Stimulated activated CD4-positive, alpha-beta T cell treated with anti-CD3 and anti-CD28 coated beads, TNF-alpha, amount 100 ng/mL, for 1 hour (primary cell): ENCODE data around the gene OLIG3.

Experiments
- DNase-seq, 3 donors: peaks; one replicate each; pipeline ENCODE4 v3.0.0-alpha.2; 2020; ENCODE audit warnings: low read depth in 3 of 3, low spot score in 1 of 3

OLIG3 gene

DNA sequence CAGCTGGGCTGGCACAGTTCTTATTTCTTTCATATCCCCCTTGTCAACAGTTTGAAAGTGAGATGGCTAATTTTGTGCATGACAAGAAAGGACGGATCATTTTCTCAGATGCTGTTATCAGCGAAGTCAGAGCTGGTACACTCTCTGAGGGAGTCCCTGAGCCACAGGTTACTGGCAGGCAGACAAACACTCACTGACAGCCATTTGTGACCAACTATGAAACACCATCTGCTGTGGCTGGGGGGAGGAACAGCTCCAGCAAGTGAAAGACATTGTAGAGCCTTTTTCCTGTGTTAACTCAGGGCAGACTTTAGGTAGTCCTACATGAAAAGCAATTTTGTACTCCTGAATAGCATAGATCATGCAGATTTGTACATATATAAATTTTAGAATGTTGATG lies 22.2 kb downstream of the OLIG3 start:
- no peak for DNase-seq

DNA sequence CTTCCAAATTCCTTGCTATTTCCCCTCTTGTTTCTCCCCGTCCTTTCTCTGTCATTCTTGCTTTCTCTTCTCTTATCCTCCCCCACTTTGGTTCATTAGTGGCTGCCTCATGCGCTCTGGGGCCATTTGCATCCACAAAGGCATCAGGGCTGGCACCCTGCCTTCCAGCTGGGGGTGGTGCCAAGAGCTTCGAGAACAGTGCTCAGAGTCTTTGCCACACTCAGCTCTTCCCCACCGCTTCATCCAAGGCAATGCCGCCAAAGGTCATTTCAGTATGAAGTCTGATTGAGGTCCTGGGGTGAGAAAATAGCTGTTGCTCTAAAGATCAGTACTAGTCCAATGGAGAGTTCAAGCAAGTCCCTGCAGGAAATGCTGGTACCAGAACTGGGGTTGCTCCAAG lies 22.7 kb downstream of the OLIG3 start:
- no peak for DNase-seq

DNA sequence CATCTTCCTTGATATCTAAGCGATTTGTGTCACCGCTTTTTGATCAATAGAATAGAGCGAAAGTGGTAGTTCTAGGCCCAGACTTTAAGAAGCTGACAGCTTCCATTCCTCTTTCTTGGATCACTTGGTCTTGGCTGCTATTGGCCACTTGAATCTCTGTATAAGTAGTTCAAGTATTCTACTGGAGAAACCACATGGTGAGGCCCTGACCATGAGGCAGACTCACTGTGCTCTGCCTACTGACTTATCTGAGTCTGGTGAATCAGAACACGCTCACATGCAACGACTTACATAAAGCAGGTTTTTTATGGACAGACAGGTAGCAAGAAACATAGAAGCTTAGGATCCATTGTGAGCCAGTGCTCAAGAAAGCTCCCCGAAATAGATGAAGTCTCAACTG lies 27.0 kb downstream of the OLIG3 start:
- DNase-seq: no peak

DNA sequence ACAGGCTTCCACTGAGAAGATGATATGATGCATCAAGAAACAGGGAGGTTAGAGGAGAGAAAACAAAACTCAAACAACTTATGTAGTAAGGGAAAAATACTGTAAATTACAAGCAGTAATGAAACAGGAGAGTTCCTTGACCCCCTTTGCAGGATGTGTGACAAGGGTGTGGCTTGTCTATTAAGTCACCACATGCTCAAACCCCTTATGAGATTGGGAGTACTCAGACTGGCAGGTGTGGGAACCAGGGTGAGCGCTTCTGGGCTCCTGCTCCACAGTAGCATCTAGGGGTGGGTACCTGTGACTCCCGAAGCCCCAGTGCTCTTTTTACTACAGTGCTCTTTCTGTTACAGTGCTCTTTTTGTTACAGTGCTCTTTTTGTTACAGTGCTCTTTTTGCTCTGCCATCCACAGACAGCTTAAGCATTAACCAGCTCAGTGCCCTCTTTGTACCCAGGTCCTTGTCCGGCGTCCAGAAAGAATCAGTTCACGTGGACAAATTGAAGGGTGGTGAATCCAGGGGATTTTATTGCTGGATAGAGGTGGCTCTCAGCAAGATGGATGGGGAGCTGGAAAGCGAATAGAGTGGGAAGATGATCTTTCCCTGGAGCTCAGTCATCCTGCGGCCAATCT lies 28.7 kb downstream of the OLIG3 start:
- no peak for DNase-seq

DNA sequence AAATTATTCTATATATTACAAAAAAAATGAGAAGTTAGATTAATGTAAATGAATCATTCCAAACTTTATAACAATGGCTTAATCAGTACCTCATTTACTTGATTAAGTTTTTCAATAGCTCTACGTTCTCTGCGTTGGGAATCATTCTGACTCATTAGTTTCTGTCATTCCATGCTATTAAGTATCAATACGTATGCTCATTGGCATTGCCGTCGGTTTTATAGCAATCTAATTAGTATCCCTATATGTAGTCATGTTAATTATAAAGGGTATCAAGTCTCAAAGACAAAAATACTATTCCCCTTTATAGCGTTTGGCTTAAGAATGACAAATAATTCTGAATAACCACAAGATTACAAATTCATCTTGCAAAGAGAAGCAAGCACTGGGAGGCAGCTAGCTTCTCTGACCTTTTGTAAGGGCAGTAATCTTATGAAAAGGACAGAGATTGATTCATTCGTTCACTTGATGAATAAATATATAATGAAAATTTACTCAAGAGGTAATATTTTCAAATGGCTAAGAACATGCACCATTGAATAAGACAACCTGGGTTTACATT lies 41.8 kb downstream of the OLIG3 start:
- DNase-seq: no peak

DNA sequence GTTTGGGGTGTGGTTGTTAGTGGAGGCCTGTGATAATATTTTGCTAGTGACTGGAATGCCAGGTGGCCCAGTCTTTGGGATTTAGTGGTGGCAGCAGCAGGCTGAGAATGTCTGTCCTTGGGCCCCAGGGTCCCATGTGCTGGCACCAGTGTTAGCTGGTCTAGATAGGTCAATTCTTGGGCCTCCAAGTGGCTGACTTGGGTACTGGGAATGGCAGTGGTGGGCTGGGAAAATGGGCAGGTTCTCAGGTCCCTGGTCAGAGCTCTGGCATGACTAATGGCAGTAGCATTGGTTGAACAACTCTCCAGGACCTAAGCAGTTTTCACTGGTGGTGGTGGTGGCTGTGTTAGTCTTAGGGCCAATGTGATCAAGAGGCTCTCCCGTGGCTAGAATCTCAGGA lies 50.3 kb downstream of the OLIG3 start:
- no peak for DNase-seq
